WTC11 (cell line): ENCODE measurements around the gene MROH9. TPM values are rescaled to one million over a fixed set of nuclear protein-coding genes. Genes with fewer than 3 reads are reported as not detected.

Source experiments
- ATAC-seq: fragments of 200-7000 bp; cut with Tn5 transposase; 2 replicates; pipeline ENCODE4 v1.10.0; 2021; ENCODE audit warnings: mild to moderate bottlenecking, moderate library complexity
- CTCF ChIA-PET: fragments of 300-600 bp; sonication (Branson Sonifier 250); formaldehyde crosslinking; loops from one replicate; lab custom pipeline; 2021; ENCODE audit warnings: antibody characterized with exemption; lab: Charles Lee
- POLR2A ChIA-PET: fragments of 350-600 bp; sonication (Branson Sonifier 250); formaldehyde crosslinking; loops from one replicate; lab custom pipeline; 2021; ENCODE audit warnings: antibody characterized with exemption; lab: Charles Lee
- DNase-seq: peaks from one replicate; pipeline ENCODE4 v3.0.0; 2021; ENCODE audit warnings: low spot score
- H3K27ac Mint-ChIP-seq: 2 replicates; pipeline ENCODE4 v1.8.0; 2021; ENCODE audit warnings: mixed read lengths
- H3K27me3 Mint-ChIP-seq: 2 replicates; pipeline ENCODE4 v1.8.0; 2021; ENCODE audit warnings: low read depth, mild to moderate bottlenecking, moderate library complexity, mixed read lengths
- H3K36me3 Mint-ChIP-seq: 2 replicates; pipeline ENCODE4 v1.8.0; 2021; ENCODE audit warnings: mixed read lengths
- H3K4me1 Mint-ChIP-seq: 2 replicates; pipeline ENCODE4 v1.8.0; 2022; ENCODE audit warnings: mixed read lengths
- H3K4me3 Mint-ChIP-seq: 2 replicates; pipeline ENCODE4 v1.8.0; 2021; ENCODE audit warnings: mild to moderate bottlenecking, moderate library complexity, mixed read lengths
- H3K9me3 Mint-ChIP-seq: 2 replicates; pipeline ENCODE4 v1.8.0; 2021; ENCODE audit warnings: mixed read lengths
- CREB1 ChIP-seq: sonication (generic); formaldehyde crosslinking; IDR thresholded peaks from 2 replicates; pipeline ENCODE4 v1.8.0; 2023; ENCODE audit warnings: mild to moderate bottlenecking, missing genetic modification reagents
- CTCF ChIP-seq: fragments of 200-600 bp; IDR thresholded peaks from 2 replicates; pipeline ENCODE4 v1.8.0; 2022; ENCODE audit warnings: antibody characterized with exemption
- ELF4 ChIP-seq: sonication (generic); formaldehyde crosslinking; IDR thresholded peaks from 2 replicates; pipeline ENCODE4 v1.8.1; 2022; ENCODE audit warnings: low read depth, mild to moderate bottlenecking, moderate library complexity, missing genetic modification reagents
- FOXJ3 ChIP-seq: sonication (generic); formaldehyde crosslinking; IDR thresholded peaks from 2 replicates; pipeline ENCODE4 v1.9.0; 2021; ENCODE audit warnings: missing genetic modification reagents, mild to moderate bottlenecking, borderline replicate concordance
- FOXP1 ChIP-seq: sonication (generic); formaldehyde crosslinking; IDR thresholded peaks from 2 replicates; pipeline ENCODE4 v1.8.0; 2022; ENCODE audit warnings: missing genetic modification reagents, mild to moderate bottlenecking, moderate library complexity, borderline replicate concordance
- GTF2I ChIP-seq: fragments of 250-450 bp; sonication (Bioruptor Pico); conservative IDR thresholded peaks from 2 replicates; pipeline ENCODE4 v1.4.0; 2021; ENCODE audit warnings: mild to moderate bottlenecking
- IRF1 ChIP-seq: sonication (generic); formaldehyde crosslinking; IDR thresholded peaks from 2 replicates; pipeline ENCODE4 v1.8.0; 2023; ENCODE audit warnings: missing genetic modification reagents
- JAZF1 ChIP-seq: fragments of 250-450 bp; sonication (Bioruptor Pico); IDR thresholded peaks from 2 replicates; pipeline ENCODE4 v1.9.0; 2021; ENCODE audit warnings: moderate library complexity, mild to moderate bottlenecking, inconsistent platforms
- MYBL2 ChIP-seq: sonication (generic); formaldehyde crosslinking; IDR thresholded peaks from 2 replicates; pipeline ENCODE4 v1.8.1; 2023; ENCODE audit warnings: mild to moderate bottlenecking, moderate library complexity, missing genetic modification reagents
- NFATC4 ChIP-seq: fragments of 250-450 bp; sonication (Bioruptor Pico); IDR thresholded peaks from 2 replicates; pipeline ENCODE4 v1.9.0; 2021; ENCODE audit warnings: mild to moderate bottlenecking
- NFE2L1 ChIP-seq: sonication (generic); formaldehyde crosslinking; IDR thresholded peaks from 2 replicates; pipeline ENCODE4 v1.8.1; 2023; ENCODE audit warnings: missing genetic modification reagents
- NFYB ChIP-seq: sonication (generic); formaldehyde crosslinking; conservative IDR thresholded peaks from 2 replicates; pipeline ENCODE4 v1.8.0; 2022; ENCODE audit warnings: low read depth, missing genetic modification reagents
- NR1H2 ChIP-seq: sonication (generic); formaldehyde crosslinking; IDR thresholded peaks from 2 replicates; pipeline ENCODE4 v1.9.0; 2021; ENCODE audit warnings: mild to moderate bottlenecking, moderate library complexity, missing genetic modification reagents
- OVOL2 ChIP-seq: fragments of 250-450 bp; sonication (Bioruptor Pico); IDR thresholded peaks from 2 replicates; pipeline ENCODE4 v1.9.0; 2021; ENCODE audit warnings: mild to moderate bottlenecking, borderline replicate concordance
- TEAD4 ChIP-seq: sonication (generic); formaldehyde crosslinking; IDR thresholded peaks from 2 replicates; pipeline ENCODE4 v1.8.0; 2022; ENCODE audit warnings: mild to moderate bottlenecking, missing genetic modification reagents
- USF1 ChIP-seq: sonication (generic); formaldehyde crosslinking; IDR thresholded peaks from 2 replicates; pipeline ENCODE4 v1.8.0; 2022; ENCODE audit warnings: mild to moderate bottlenecking, missing genetic modification reagents
- ZNF263 ChIP-seq: sonication (generic); formaldehyde crosslinking; IDR thresholded peaks from 2 replicates; pipeline ENCODE4 v1.8.1; 2022; ENCODE audit warnings: low read depth, mild to moderate bottlenecking, moderate library complexity, missing genetic modification reagents
- ZNF423 ChIP-seq: fragments of 250-450 bp; sonication (Bioruptor Pico); IDR thresholded peaks from 2 replicates; pipeline ENCODE4 v2.1.2; 2022; ENCODE audit warnings: mild to moderate bottlenecking, moderate library complexity
- total RNA-seq: library from RNA; stranded (reverse); gene quantifications from 3 replicates; pipeline ENCODE4 v1.2.3, GENCODE V29; 2021
- TF ChIP-seq, protein P1 (sequence below): sonication (generic); formaldehyde crosslinking; IDR thresholded peaks from 2 replicates; pipeline ENCODE4 v1.8.1; 2023; ENCODE audit warnings: mild to moderate bottlenecking, missing genetic modification reagents, moderate library complexity
- TF ChIP-seq, protein P2 (sequence below): sonication (generic); formaldehyde crosslinking; IDR thresholded peaks from 2 replicates; pipeline ENCODE4 v1.8.1; 2022; ENCODE audit warnings: missing genetic modification reagents, borderline replicate concordance
- TF ChIP-seq, protein P3 (sequence below): fragments of 250-450 bp; sonication (Bioruptor Pico); IDR thresholded peaks from 2 replicates; pipeline ENCODE4 v1.9.0; 2021; ENCODE audit warnings: moderate library complexity, mild to moderate bottlenecking, inconsistent platforms, borderline replicate concordance

The MROH9 gene
- total RNA-seq, 1 experiment from 2014 or later, result not detected

GRCh38 chr1:170929835-170930554 is 5.3 kb upstream of the MROH9 start:
- Mint-ChIP-seq H3K9me3 (peaks cover 6% of the 10 kb centered on the region; the same call in 1 of the 2 replicates), H3K27me3 (no peaks in the 10 kb centered on the region; the same call in 1 of the 2 replicates), H3K4me1 (peaks cover 24% of the 10 kb centered on the region), H3K36me3 (no peaks in the 10 kb centered on the region), H3K27ac (no peak overlapping the region), H3K4me3 (no peak overlapping the region)
- no peak for DNase-seq
- POLR2A ChIA-PET, result no interaction called here
- CTCF ChIA-PET, result interaction anchor here (0.6 to 4.0 kb wide), 24 partner anchors 11 to 430 kb away, joined by 3 to 60 read pairs (median 4); partner anchors contain the start of gene FMO4
- TF ChIP-seq TEAD4 (no peak), CTCF (peak; percentile 61)
- ATAC-seq, result peak; percentile 95

GRCh38 chr1:170931650-170932049 is 3.7 kb upstream of the MROH9 start:
- TF ChIP-seq NFATC4 (no peak), ZNF423 (CRISPR knock-in tag) (no peak), IRF1 (CRISPR knock-in tag) (no peak), GTF2I (CRISPR knock-in tag) (no peak), ZNF263 (CRISPR knock-in tag) (no peak), JAZF1 (no peak), CREB1 (CRISPR knock-in tag) (no peak), ELF4 (CRISPR knock-in tag) (no peak), USF1 (no peak), OVOL2 (no peak), FOXJ3 (no peak), NR1H2 (no peak)
- TF ChIP-seq, protein P1, sequence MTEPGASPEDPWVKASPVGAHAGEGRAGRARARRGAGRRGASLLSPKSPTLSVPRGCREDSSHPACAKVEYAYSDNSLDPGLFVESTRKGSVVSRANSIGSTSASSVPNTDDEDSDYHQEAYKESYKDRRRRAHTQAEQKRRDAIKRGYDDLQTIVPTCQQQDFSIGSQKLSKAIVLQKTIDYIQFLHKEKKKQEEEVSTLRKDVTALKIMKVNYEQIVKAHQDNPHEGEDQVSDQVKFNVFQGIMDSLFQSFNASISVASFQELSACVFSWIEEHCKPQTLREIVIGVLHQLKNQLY (CRISPR knock-in tag), result no peak
- TF ChIP-seq, protein P2, sequence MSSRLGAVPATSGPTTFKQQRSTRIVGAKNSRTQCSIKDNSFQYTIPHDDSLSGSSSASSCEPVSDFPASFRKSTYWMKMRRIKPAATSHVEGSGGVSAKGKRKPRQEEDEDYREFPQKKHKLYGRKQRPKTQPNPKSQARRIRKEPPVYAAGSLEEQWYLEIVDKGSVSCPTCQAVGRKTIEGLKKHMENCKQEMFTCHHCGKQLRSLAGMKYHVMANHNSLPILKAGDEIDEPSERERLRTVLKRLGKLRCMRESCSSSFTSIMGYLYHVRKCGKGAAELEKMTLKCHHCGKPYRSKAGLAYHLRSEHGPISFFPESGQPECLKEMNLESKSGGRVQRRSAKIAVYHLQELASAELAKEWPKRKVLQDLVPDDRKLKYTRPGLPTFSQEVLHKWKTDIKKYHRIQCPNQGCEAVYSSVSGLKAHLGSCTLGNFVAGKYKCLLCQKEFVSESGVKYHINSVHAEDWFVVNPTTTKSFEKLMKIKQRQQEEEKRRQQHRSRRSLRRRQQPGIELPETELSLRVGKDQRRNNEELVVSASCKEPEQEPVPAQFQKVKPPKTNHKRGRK (CRISPR knock-in tag), result no peak
- peak; percentile 26; the same call in 1 of the 2 replicates for ATAC-seq
- ChIA-PET POLR2A (no interaction called here), CTCF (no interaction called here)
- no peak overlapping the region for H3K4me3 Mint-ChIP-seq
- peaks cover 6% of the 10 kb centered on the region; the same call in 1 of the 2 replicates for H3K9me3 Mint-ChIP-seq
- H3K36me3 Mint-ChIP-seq, result no peaks in the 10 kb centered on the region
- no peak for DNase-seq
- peaks cover 24% of the 10 kb centered on the region for H3K4me1 Mint-ChIP-seq
- H3K27me3 Mint-ChIP-seq, result no peaks in the 10 kb centered on the region; the same call in 1 of the 2 replicates
- no peak overlapping the region for H3K27ac Mint-ChIP-seq

DNA sequence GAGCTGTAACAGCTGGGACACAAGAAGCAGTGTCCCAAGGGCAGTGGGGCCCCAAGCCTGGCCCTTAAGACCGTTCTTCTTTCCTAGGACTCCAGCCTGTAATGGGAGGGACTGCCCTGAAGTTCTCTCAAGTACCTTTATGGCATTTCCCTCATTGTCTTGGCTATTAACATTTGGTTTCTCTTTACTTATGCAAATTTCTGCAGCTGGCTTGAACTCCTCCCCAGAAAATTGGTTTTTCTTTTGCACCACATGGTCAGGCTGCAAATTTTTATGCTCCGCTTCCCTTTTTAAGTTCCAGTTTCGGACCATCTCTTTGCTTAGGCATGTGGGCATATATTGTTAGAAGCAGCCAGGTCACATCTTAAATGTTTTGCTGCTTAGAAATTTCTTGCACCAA is 3.1 kb upstream of the MROH9 start:
- H3K4me1 Mint-ChIP-seq, result peaks cover 24% of the 10 kb centered on the region
- H3K9me3 Mint-ChIP-seq, result peaks cover 6% of the 10 kb centered on the region; the same call in 1 of the 2 replicates
- H3K27ac Mint-ChIP-seq, result no peak overlapping the region
- no peak for DNase-seq
- peak; percentile 31; the same call in 1 of the 2 replicates for ATAC-seq
- H3K27me3 Mint-ChIP-seq, result no peaks in the 10 kb centered on the region; the same call in 1 of the 2 replicates
- H3K4me3 Mint-ChIP-seq, result no peak overlapping the region
- no peaks in the 10 kb centered on the region for H3K36me3 Mint-ChIP-seq
- ChIA-PET POLR2A (no interaction called here), CTCF (no interaction called here)
- no peak for TF ChIP-seq NFE2L1 (CRISPR knock-in tag)
- no peak for TF ChIP-seq FOXP1
- TF ChIP-seq, protein P3, sequence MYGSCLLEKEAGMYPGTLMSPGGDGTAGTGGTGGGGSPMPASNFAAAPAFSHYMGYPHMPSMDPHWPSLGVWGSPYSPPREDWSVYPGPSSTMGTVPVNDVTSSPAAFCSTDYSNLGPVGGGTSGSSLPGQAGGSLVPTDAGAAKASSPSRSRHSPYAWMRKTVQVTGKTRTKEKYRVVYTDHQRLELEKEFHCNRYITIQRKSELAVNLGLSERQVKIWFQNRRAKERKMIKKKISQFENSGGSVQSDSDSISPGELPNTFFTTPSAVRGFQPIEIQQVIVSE (CRISPR knock-in tag), result no peak
- TF ChIP-seq IRF1 (CRISPR knock-in tag), result no peak
- no peak for TF ChIP-seq OVOL2
- TF ChIP-seq MYBL2 (CRISPR knock-in tag), result no peak
- no peak for TF ChIP-seq USF1
- TF ChIP-seq CTCF, result no peak
- no peak for TF ChIP-seq NFYB (CRISPR knock-in tag)
